H9 (cell line): Measurements from ENCODE around the gene NT5DC1. TPM values are rescaled to one million over a fixed set of nuclear protein-coding genes. Genes with fewer than 3 reads are reported as not detected.

ENCODE experiments used
- DNase-seq: peaks from one replicate; pipeline ENCODE4 v3.0.0-alpha.2; 2017
- H2AFZ ChIP-seq: one replicate; pipeline ENCODE4 v1.6.1; 2013; ENCODE audit warnings: mild to moderate bottlenecking, low read length, control low read depth, moderate library complexity
- H2AK5ac ChIP-seq: 2 replicates; pipeline ENCODE4 v1.6.1; 2013; ENCODE audit warnings: low read length, control low read depth, mixed read lengths; ENCODE audit not compliant: insufficient read length
- H2BK120ac ChIP-seq: one replicate; pipeline ENCODE4 v1.6.1; 2013; ENCODE audit warnings: low read depth, mild to moderate bottlenecking, low read length, control low read depth, inconsistent platforms; ENCODE audit not compliant: poor library complexity, severe bottlenecking
- H2BK12ac ChIP-seq: 2 replicates; pipeline ENCODE4 v1.6.1; 2013; ENCODE audit warnings: low read length, control low read depth, mixed read lengths, low read depth; ENCODE audit not compliant: insufficient read length
- H2BK15ac ChIP-seq: 2 replicates; pipeline ENCODE4 v1.6.1; 2013; ENCODE audit warnings: low read depth, low read length, control low read depth
- H2BK20ac ChIP-seq: one replicate; pipeline ENCODE4 v1.6.1; 2013; ENCODE audit warnings: low read depth, mild to moderate bottlenecking, low read length, control low read depth, inconsistent platforms; ENCODE audit not compliant: poor library complexity, severe bottlenecking
- H2BK5ac ChIP-seq: 2 replicates; pipeline ENCODE4 v1.6.1; 2013; ENCODE audit warnings: low read length, control low read depth, mixed read lengths; ENCODE audit not compliant: insufficient read length
- H3K14ac ChIP-seq: 2 replicates; pipeline ENCODE4 v1.6.1; 2013; ENCODE audit warnings: low read length, control low read depth; ENCODE audit not compliant: insufficient read depth
- H3K18ac ChIP-seq: 2 replicates; pipeline ENCODE4 v1.6.1; 2013; ENCODE audit warnings: low read depth, mild to moderate bottlenecking, mixed read lengths, low read length, control low read depth; ENCODE audit not compliant: insufficient read length
- H3K23ac ChIP-seq: 2 replicates; pipeline ENCODE4 v1.6.1; 2013; ENCODE audit warnings: low read length, control low read depth, mixed read lengths, low read depth; ENCODE audit not compliant: insufficient read length
- H3K23me2 ChIP-seq: 2 replicates; pipeline ENCODE4 v1.6.1; 2013; ENCODE audit warnings: low read depth, mild to moderate bottlenecking, mixed read lengths, low read length, control low read depth; ENCODE audit not compliant: insufficient read length, poor library complexity, severe bottlenecking
- H3K27ac ChIP-seq: 2 replicates; pipeline ENCODE4 v1.5.1; 2013; ENCODE audit warnings: low read length, control low read depth, mixed read lengths, low read depth; ENCODE audit not compliant: insufficient read length
- H3K27me3 ChIP-seq: 2 replicates; pipeline ENCODE4 v1.6.1; 2013; ENCODE audit warnings: low read length, control low read depth, inconsistent platforms; ENCODE audit not compliant: insufficient read depth
- H3K4ac ChIP-seq: 2 replicates; pipeline ENCODE4 v1.6.1; 2013; ENCODE audit warnings: low read depth, mild to moderate bottlenecking, control low read depth, inconsistent platforms, low read length, moderate library complexity
- H3K4me1 ChIP-seq: 2 replicates; pipeline ENCODE4 v1.6.1; 2013; ENCODE audit warnings: low read length, control low read depth, inconsistent platforms; ENCODE audit not compliant: insufficient read depth
- H3K4me2 ChIP-seq: 2 replicates; pipeline ENCODE4 v1.6.1; 2013; ENCODE audit warnings: low read length, control low read depth, mixed read lengths; ENCODE audit not compliant: insufficient read length, insufficient read depth
- H3K56ac ChIP-seq: 2 replicates; pipeline ENCODE4 v1.6.1; 2013; ENCODE audit warnings: low read depth, mild to moderate bottlenecking, mixed read lengths, low read length, control low read depth; ENCODE audit not compliant: insufficient read length
- H3K79me1 ChIP-seq: 2 replicates; pipeline ENCODE4 v1.6.1; 2013; ENCODE audit warnings: low read depth, mild to moderate bottlenecking, moderate library complexity, low read length, control low read depth, inconsistent platforms; ENCODE audit not compliant: insufficient read depth, poor library complexity, severe bottlenecking
- H3K79me2 ChIP-seq: 2 replicates; pipeline ENCODE4 v1.6.1; 2013; ENCODE audit warnings: low read length, control low read depth, inconsistent platforms; ENCODE audit not compliant: insufficient read depth
- H3K9ac ChIP-seq: 2 replicates; pipeline ENCODE4 v1.6.1; 2013; ENCODE audit warnings: low read length, control low read depth, mixed read lengths; ENCODE audit not compliant: insufficient read length; ENCODE audit errors: extremely low read depth
- H3K9me3 ChIP-seq: one replicate; pipeline ENCODE4 v1.6.1; 2013; ENCODE audit warnings: low read depth, low read length, inconsistent platforms; ENCODE audit not compliant: control insufficient read depth
- H3T11ph ChIP-seq: one replicate; pipeline ENCODE4 v1.6.1; 2013; ENCODE audit warnings: mild to moderate bottlenecking, low read length, control low read depth, inconsistent platforms
- H4K20me1 ChIP-seq: one replicate; pipeline ENCODE4 v1.6.1; 2013; ENCODE audit not compliant: control insufficient read depth, insufficient read length, insufficient read depth
- H4K5ac ChIP-seq: 2 replicates; pipeline ENCODE4 v1.6.1; 2013; ENCODE audit warnings: low read depth, mild to moderate bottlenecking, mixed read lengths, low read length, control low read depth; ENCODE audit not compliant: insufficient read length
- H4K8ac ChIP-seq: replicated peaks from 2 replicates; pipeline ENCODE4 v1.6.1; 2013; ENCODE audit warnings: low read length, control low read depth, mixed read lengths, low read depth; ENCODE audit not compliant: insufficient read length
- H4K91ac ChIP-seq: 2 replicates; pipeline ENCODE4 v1.6.1; 2013; ENCODE audit warnings: low read depth, mild to moderate bottlenecking, moderate library complexity, mixed read lengths, low read length, control low read depth; ENCODE audit not compliant: insufficient read length
- H3K27ac Mint-ChIP-seq, 3 experiments: 2 replicates in 2 of 3; 3 replicates in 1 of 3; pipeline ENCODE4 v1.8.0; 2020 to 2021; ENCODE audit warnings: mixed read lengths in 3 of 3, mild to moderate bottlenecking in 1 of 3, moderate library complexity in 1 of 3
- H3K27me3 Mint-ChIP-seq: 2 replicates; pipeline ENCODE4 v1.8.0; 2021; ENCODE audit warnings: low read depth, mild to moderate bottlenecking, moderate library complexity, mixed read lengths
- H3K36me3 Mint-ChIP-seq, 3 experiments: 2 replicates in 2 of 3; 3 replicates in 1 of 3; pipeline ENCODE4 v1.8.0; 2020 to 2021; ENCODE audit warnings: low read depth in 3 of 3, mixed read lengths in 3 of 3; ENCODE audit not compliant: insufficient read depth in 1 of 3
- H3K4me1 Mint-ChIP-seq, 2 experiments: 2 replicates each; pipeline ENCODE4 v1.8.0; 2020; ENCODE audit warnings: mixed read lengths in 2 of 2
- H3K4me3 Mint-ChIP-seq, 2 experiments: 2 replicates in 1 of 2; 3 replicates in 1 of 2; pipeline ENCODE4 v1.8.0; 2020 to 2021; ENCODE audit warnings: mild to moderate bottlenecking in 2 of 2, mixed read lengths in 2 of 2, moderate library complexity in 1 of 2
- H3K9me3 Mint-ChIP-seq, 2 experiments: 2 replicates in 1 of 2; 3 replicates in 1 of 2; pipeline ENCODE4 v1.8.0; 2020; ENCODE audit warnings: mild to moderate bottlenecking in 2 of 2, mixed read lengths in 2 of 2, moderate library complexity in 1 of 2
- CTCF ChIP-seq: fragments of 200-600 bp; sonication (generic); conservative IDR thresholded peaks from 3 replicates; pipeline ENCODE4 v1.8.0; 2021; ENCODE audit warnings: antibody characterized with exemption, mild to moderate bottlenecking
- WGBS: extraction: QIAGEN DNeasy Blood & Tissue Kit; methylation state at CpG from one replicate; pipeline ENCODE4 v1.1.7; 2013; ENCODE audit warnings: missing lambda C conversion rate, low lambda C conversion rate, mixed read lengths; ENCODE audit not compliant: insufficient read length; ENCODE audit errors: extremely low coverage; 5-methylcytosine and 5-hydroxymethylcytosine counted together
- total RNA-seq: library from RNA; stranded (reverse); gene quantifications from 2 replicates; pipeline ENCODE4 v1.2.1, GENCODE V29; 2021

NT5DC1 gene
- total RNA-seq, 1 experiment from 2014 or later = 64.9 TPM

DNA sequence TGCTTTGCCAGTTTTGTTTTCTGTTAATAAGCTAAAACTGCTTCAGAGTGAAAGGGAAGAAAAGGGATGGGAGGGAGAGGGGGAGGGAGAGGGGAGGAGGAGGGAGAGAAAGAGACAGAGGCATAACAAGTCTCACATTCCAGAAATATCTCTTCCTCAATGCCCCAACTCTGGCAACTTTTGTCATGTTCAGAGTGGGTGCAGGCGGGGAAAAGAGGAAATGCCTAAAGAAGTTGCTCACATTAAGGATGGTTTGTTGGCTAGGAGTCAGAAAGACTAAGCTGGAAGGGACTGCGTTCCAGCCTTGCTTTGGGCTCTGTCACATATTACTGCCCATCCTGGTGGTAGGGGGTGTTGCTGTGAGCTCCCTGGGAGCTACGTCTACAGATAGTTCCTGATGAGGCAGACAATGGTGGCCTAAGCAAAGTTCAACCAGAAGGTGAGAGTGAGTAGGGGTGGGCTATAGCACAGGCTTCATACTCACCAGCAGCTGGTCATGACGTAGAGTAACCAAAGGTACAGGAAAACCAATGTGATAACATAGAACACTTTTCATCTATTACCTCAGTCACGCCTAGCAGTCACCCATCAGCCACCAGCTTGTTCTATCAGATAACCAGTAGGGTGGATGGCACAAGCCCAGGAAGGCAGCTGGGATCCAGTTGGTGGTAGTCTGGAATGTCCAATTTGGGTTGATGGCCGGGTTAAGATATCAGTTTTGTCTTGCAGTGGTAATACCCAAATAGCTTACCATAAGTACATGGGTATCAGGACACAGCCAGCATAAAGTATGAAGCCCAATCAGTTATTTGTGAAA, 151.1 kb downstream of the NT5DC1 start:
- H3K4me3 Mint-ChIP-seq = peak overlapping the region; percentile 47 to 67
- no peak overlapping the region for H2BK15ac ChIP-seq
- WGBS = no CpG with 5 or more reads among the region's 6 CpGs
- H3K14ac ChIP-seq = no peak overlapping the region
- no peaks in the 10 kb centered on the region for H3K27me3 ChIP-seq
- H3K79me1 ChIP-seq = no peaks in the 10 kb centered on the region
- H3K36me3 Mint-ChIP-seq = peaks cover 4 to 12% (median 6%) of the 10 kb centered on the region in 3 experiments; a peak in 4 of 7 replicates
- peak overlapping the region; percentile 40 for H3K27ac ChIP-seq
- H3K79me2 ChIP-seq = peaks cover 3% of the 10 kb centered on the region; the same call in 1 of the 2 replicates
- DNase-seq = peak; percentile 39
- H4K5ac ChIP-seq = no peak overlapping the region
- no peak overlapping the region for H3T11ph ChIP-seq
- no peaks in the 10 kb centered on the region for H3K9me3 ChIP-seq
- no peak overlapping the region for H3K9ac ChIP-seq
- no peak overlapping the region for H3K56ac ChIP-seq
- H2BK5ac ChIP-seq = no peak overlapping the region
- no peaks in the 10 kb centered on the region for H3K9me3 Mint-ChIP-seq
- H4K20me1 ChIP-seq = no peaks in the 10 kb centered on the region
- H4K8ac ChIP-seq = no peak overlapping the region
- H3K4me1 ChIP-seq = peaks cover 10% of the 10 kb centered on the region; the same call in 1 of the 2 replicates
- H2BK20ac ChIP-seq = no peak overlapping the region
- no peak overlapping the region for H2AK5ac ChIP-seq
- H3K27me3 Mint-ChIP-seq = no peaks in the 10 kb centered on the region
- H4K91ac ChIP-seq = no peak overlapping the region
- H3K4me1 Mint-ChIP-seq = peaks cover 26 to 28% of the 10 kb centered on the region in 2 experiments
- H2AFZ ChIP-seq = no peak overlapping the region
- H3K18ac ChIP-seq = no peak overlapping the region
- H2BK12ac ChIP-seq = peak overlapping the region; percentile 31
- peaks cover 9% of the 10 kb centered on the region for H3K23me2 ChIP-seq
- no peak for TF ChIP-seq CTCF
- peak overlapping the region; percentile 33 to 92 (median 87); a peak in 6 of 7 replicates for H3K27ac Mint-ChIP-seq
- H3K23ac ChIP-seq = no peak overlapping the region
- H3K4me2 ChIP-seq = peak overlapping the region; percentile 75
- no peak overlapping the region for H2BK120ac ChIP-seq
- no peak overlapping the region for H3K4ac ChIP-seq
